GM19452 (cell line): ENCODE measurements around the gene TBC1D16.

Experiments
- ATAC-seq: cut with Tn5 transposase; IDR thresholded peaks from one replicate; pipeline ENCODE4 v1.9.1; 2021; ENCODE audit not compliant: unreplicated experiment

TBC1D16 gene

GRCh38 chr17:79941088-79942010 lies 94.3 kb downstream of the TBC1D16 start:
- no peak for ATAC-seq

GRCh38 chr17:79940459-79941087 lies 95.1 kb downstream of the TBC1D16 start:
- ATAC-seq, result no peak

GRCh38 chr17:79939755-79940458 lies 95.8 kb downstream of the TBC1D16 start:
- ATAC-seq, result no peak

- no peak for ATAC-seq
Observed at GRCh38 chr17:79939094-79939435, 96.6 kb downstream of the TBC1D16 start.

GRCh38 chr17:79938336-79939093 lies 97.2 kb downstream of the TBC1D16 start:
- no peak for ATAC-seq

GRCh38 chr17:79937391-79938335 lies 98.0 kb downstream of the TBC1D16 start:
- ATAC-seq, result no peak

- ATAC-seq, result no peak
Observed at GRCh38 chr17:79936641-79937381, 98.9 kb downstream of the TBC1D16 start.

GRCh38 chr17:79936050-79936449 lies 99.6 kb downstream of the TBC1D16 start:
- no peak for ATAC-seq

GRCh38 chr17:79935197-79935885 lies 100.3 kb downstream of the TBC1D16 start:
- ATAC-seq, result no peak

- no peak for ATAC-seq
Observed at GRCh38 chr17:79934653-79934970, 101.1 kb downstream of the TBC1D16 start.

- ATAC-seq, result no peak
Observed at GRCh38 chr17:79933863-79934652, 101.6 kb downstream of the TBC1D16 start.

- ATAC-seq, result no peak
Observed at GRCh38 chr17:79932451-79933306, 103.0 kb downstream of the TBC1D16 start.

- no peak for ATAC-seq
Observed at GRCh38 chr17:79931817-79932309, 103.8 kb downstream of the TBC1D16 start.

GRCh38 chr17:79930877-79931816 lies 104.5 kb downstream of the TBC1D16 start:
- ATAC-seq, result no peak

GRCh38 chr17:79930062-79930876 lies 105.4 kb downstream of the TBC1D16 start:
- ATAC-seq, result no peak
